Activated CD8-positive, alpha-beta memory T cell treated with anti-CD3 and anti-CD28 coated beads for 24 hours (primary cell): ENCODE data around the gene ADGRF3.
"Not testable (repeated sequence)": the region's sequence is repeated elsewhere in the genome, so short reads cannot be mapped to it uniquely, and the experiment has no call there.

Experiments
- DNase-seq: peaks from one replicate; pipeline ENCODE4 v3.0.0-alpha.2; 2020

Gene ADGRF3

GRCh38 chr2:26317377-26318105, 29.0 kb downstream of the ADGRF3 start:
- no peak for DNase-seq

- DNase-seq = no peak
Observed at GRCh38 chr2:26316845-26317244, 29.7 kb downstream of the ADGRF3 start.

- no peak for DNase-seq
Observed at GRCh38 chr2:26316041-26316440, 30.5 kb downstream of the ADGRF3 start.

GRCh38 chr2:26314243-26314642, 32.3 kb downstream of the ADGRF3 start:
- DNase-seq = no peak

GRCh38 chr2:26313446-26313845, 33.1 kb downstream of the ADGRF3 start:
- no peak for DNase-seq

GRCh38 chr2:26312471-26312870, 34.1 kb downstream of the ADGRF3 start:
- no peak for DNase-seq

- DNase-seq = no peak
Observed at GRCh38 chr2:26309921-26310320, 36.7 kb downstream of the ADGRF3 start.

- DNase-seq = no peak
Observed at GRCh38 chr2:26305540-26305939, 41.0 kb downstream of the ADGRF3 start.

GRCh38 chr2:26305094-26305493, 41.5 kb downstream of the ADGRF3 start:
- DNase-seq = not testable (repeated sequence)

- DNase-seq = no peak
Observed at GRCh38 chr2:26302846-26303245, 43.7 kb downstream of the ADGRF3 start.

GRCh38 chr2:26300234-26300925, 46.2 kb downstream of the ADGRF3 start:
- no peak for DNase-seq

GRCh38 chr2:26299471-26300101, 47.0 kb downstream of the ADGRF3 start:
- DNase-seq = peak; percentile 64

- peak; percentile 76 for DNase-seq
Observed at GRCh38 chr2:26298638-26299393, 47.8 kb downstream of the ADGRF3 start.

- DNase-seq = no peak
Observed at GRCh38 chr2:26298286-26298637, 48.3 kb downstream of the ADGRF3 start.

- DNase-seq = no peak
Observed at GRCh38 chr2:26297061-26297460, 49.5 kb downstream of the ADGRF3 start.

- no peak for DNase-seq
Observed at GRCh38 chr2:26295511-26295910, 51.1 kb downstream of the ADGRF3 start.

- no peak for DNase-seq
Observed at GRCh38 chr2:26292646-26293045, 53.9 kb downstream of the ADGRF3 start.

GRCh38 chr2:26290001-26290400, 56.6 kb downstream of the ADGRF3 start:
- no peak for DNase-seq

- no peak for DNase-seq
Observed at GRCh38 chr2:26285931-26286330, 60.7 kb downstream of the ADGRF3 start.

- no peak for DNase-seq
Observed at GRCh38 chr2:26284132-26284531, 62.5 kb downstream of the ADGRF3 start.

- DNase-seq = no peak
Observed at GRCh38 chr2:26283606-26284005, 63.0 kb downstream of the ADGRF3 start.

GRCh38 chr2:26281226-26281625, 65.4 kb downstream of the ADGRF3 start:
- DNase-seq = no peak

GRCh38 chr2:26279886-26280285, 66.7 kb downstream of the ADGRF3 start:
- no peak for DNase-seq
